HepG2 (cell line): ENCODE measurements around the gene NFKBIA. TPM values are rescaled to one million over a fixed set of nuclear protein-coding genes. Genes with fewer than 3 reads are reported as not detected.

ENCODE experiments used
- KLF6 ChIP-seq: IDR thresholded peaks from 2 replicates; pipeline ENCODE4 v1.8.0; 2016; ENCODE audit warnings: missing biosample characterization, missing genetic modification reagents
- MAFK ChIP-seq, 2 experiments: IDR thresholded peaks in 1 of 2; conservative IDR thresholded peaks in 1 of 2; 2 replicates each; pipeline ENCODE4 v1.6.1; 2011; ENCODE audit warnings: improper control_type of control experiment in 2 of 2, low read length in 2 of 2
- MEF2D ChIP-seq: sonication (generic); formaldehyde crosslinking; IDR thresholded peaks from 2 replicates; pipeline ENCODE4 v1.5.1; 2020; ENCODE audit warnings: mild to moderate bottlenecking, missing genetic modification reagents
- MLX ChIP-seq: IDR thresholded peaks from 2 replicates; pipeline ENCODE4 v1.6.1; 2016
- NFAT5 ChIP-seq: sonication (generic); formaldehyde crosslinking; IDR thresholded peaks from 2 replicates; pipeline ENCODE4 v1.4.0; 2020; ENCODE audit warnings: missing genetic modification reagents
- NKX3-1 ChIP-seq: sonication (generic); formaldehyde crosslinking; IDR thresholded peaks from 2 replicates; pipeline ENCODE4 v1.5.0; 2020; ENCODE audit warnings: missing genetic modification reagents
- PBX3 ChIP-seq: sonication (generic); formaldehyde crosslinking; IDR thresholded peaks from 2 replicates; pipeline ENCODE4 v1.8.1; 2023; ENCODE audit warnings: missing genetic modification reagents, inconsistent platforms, borderline replicate concordance
- PHF5A ChIP-seq: IDR thresholded peaks from one replicate; pipeline ENCODE4 v1.6.1; 2018; ENCODE audit warnings: low read depth, missing genetic modification reagents; ENCODE audit not compliant: unreplicated experiment
- PHF8 ChIP-seq: sonication (generic); formaldehyde crosslinking; IDR thresholded peaks from 2 replicates; pipeline ENCODE4 v1.5.0; 2020; ENCODE audit warnings: missing genetic modification reagents
- PLRG1 ChIP-seq: fragments of 450-650 bp; conservative IDR thresholded peaks from 2 replicates; pipeline ENCODE4 v1.6.1; 2016
- RAD51 ChIP-seq: fragments of 450-650 bp; IDR thresholded peaks from 2 replicates; pipeline ENCODE4 v1.6.1; 2016; ENCODE audit warnings: borderline replicate concordance
- RARA ChIP-seq: IDR thresholded peaks from 2 replicates; pipeline ENCODE4 v1.6.1; 2016; ENCODE audit warnings: missing genetic modification reagents, missing compliant biosample characterization
- SCMH1 ChIP-seq: sonication (generic); formaldehyde crosslinking; IDR thresholded peaks from 2 replicates; pipeline ENCODE4 v1.9.0; 2021; ENCODE audit warnings: missing genetic modification reagents, mild to moderate bottlenecking, borderline replicate concordance
- TOPORS ChIP-seq: sonication (generic); formaldehyde crosslinking; IDR thresholded peaks from 2 replicates; pipeline ENCODE4 v1.8.0; 2023; ENCODE audit warnings: mild to moderate bottlenecking, missing genetic modification reagents
- YY1 ChIP-seq: IDR thresholded peaks from 2 replicates; pipeline ENCODE4 v1.6.1; 2011; ENCODE audit warnings: low read length, low read depth, moderate library complexity, mild to moderate bottlenecking; ENCODE audit not compliant: insufficient read depth, insufficient replicate concordance
- ZNF234 ChIP-seq: sonication (generic); formaldehyde crosslinking; conservative IDR thresholded peaks from 2 replicates; pipeline ENCODE4 v1.5.1; 2020; ENCODE audit warnings: mild to moderate bottlenecking, missing genetic modification reagents
- polyA plus RNA-seq, 8 experiments: library from polyadenylated mRNA; depleted of rRNA in 3 of 8; stranded (reverse) in 7 of 8; unstranded in 1 of 8; fragments of >200 nt; fragmentation: Illumina TruSeq in 4 of 8; extraction: Trizol in 4 of 8; gene quantifications; 2 replicates each; pipeline versions ENCODE4 v1.2.1 to v1.2.3, GENCODE V29; 2011 to 2016; ENCODE audit warnings: low read depth in 4 of 8, missing spikeins in 1 of 8, mixed read lengths in 1 of 8; ENCODE audit not compliant: insufficient read depth in 1 of 8
- total RNA-seq, 5 experiments: library from RNA; depleted of rRNA; stranded (reverse); fragments of >200 nt; fragmentation: Illumina TruSeq; extraction: Trizol; gene quantifications; 2 replicates each; pipeline ENCODE4 v1.2.3, GENCODE V29; 2016; ENCODE audit warnings: low read depth in 1 of 5
- TF ChIP-seq, protein P1 (sequence below): sonication (generic); formaldehyde crosslinking; IDR thresholded peaks from 2 replicates; pipeline ENCODE4 v1.4.0; 2020; ENCODE audit warnings: missing genetic modification reagents
- TF ChIP-seq, protein P2 (sequence below): sonication (generic); formaldehyde crosslinking; IDR thresholded peaks from 2 replicates; pipeline ENCODE4 v1.4.0; 2020; ENCODE audit warnings: missing genetic modification reagents; ENCODE audit errors: not compliant biosample characterization
- TF ChIP-seq, protein P3 (sequence below): sonication (generic); formaldehyde crosslinking; IDR thresholded peaks from 2 replicates; pipeline ENCODE4 v1.4.0; 2020; ENCODE audit warnings: missing genetic modification reagents

Gene NFKBIA
- total and polyA plus RNA-seq, 2 of the 13 experiments (the other 11 are each of a cell fraction or from before 2014, with no cell fraction given) = 197 to 319 TPM

DNA sequence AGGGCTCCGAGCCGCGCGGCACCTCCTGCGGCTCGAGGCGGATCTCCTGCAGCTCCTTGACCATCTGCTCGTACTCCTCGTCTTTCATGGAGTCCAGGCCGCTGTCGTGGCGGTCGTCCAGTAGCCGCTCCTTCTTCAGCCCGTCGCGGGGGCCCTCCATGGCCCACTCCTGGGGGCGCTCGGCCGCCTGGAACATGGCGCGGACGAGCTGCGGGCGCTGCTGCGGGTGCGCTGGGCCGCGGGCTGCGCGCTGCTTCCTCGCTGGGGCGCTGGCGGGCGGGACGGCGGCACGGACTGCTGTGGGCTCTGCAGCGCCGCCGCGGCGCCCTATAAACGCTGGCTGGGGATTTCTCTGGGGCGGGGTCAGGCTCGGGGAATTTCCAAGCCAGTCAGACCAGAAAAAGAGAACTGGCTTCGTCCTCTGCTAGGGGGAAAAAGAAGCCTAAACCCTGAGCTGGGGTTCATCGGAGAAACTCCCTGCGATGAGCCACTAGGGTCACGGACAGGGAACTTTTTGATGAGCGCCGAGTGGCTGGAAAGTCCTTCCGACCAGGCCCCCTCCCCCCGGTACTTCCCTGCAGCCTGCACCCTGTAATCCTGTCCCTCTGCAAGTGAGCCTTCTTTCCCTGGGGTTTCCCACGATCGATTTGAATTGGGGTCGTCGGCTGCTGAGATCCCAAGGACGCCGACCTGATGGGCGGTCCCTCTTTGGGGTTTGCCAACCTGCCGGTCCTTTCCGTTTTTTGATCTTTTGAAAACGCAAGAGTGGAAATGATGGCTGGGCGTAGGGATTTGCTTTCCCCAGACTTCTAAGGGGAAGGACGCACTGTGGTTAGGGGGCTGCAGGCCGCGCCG lies at the start of gene NFKBIA (continued):
- TF ChIP-seq NFAT5 (CRISPR knock-in tag) (peak; percentile 95), MAFK (conservative IDR thresholded peaks at IDR 0.05 in 1 of 2, IDR thresholded peaks at IDR 0.05 in 1 of 2; ENCODE audit: low read length in 2 of 2) (no peak), NKX3-1 (CRISPR knock-in tag) (peak; percentile 93; the same call in 1 of the 2 replicates), PHF5A (CRISPR knock-in tag) (no peak), RARA (CRISPR knock-in tag) (peak; percentile 92), PLRG1 (no peak), PHF8 (peak; percentile 92), SCMH1 (CRISPR knock-in tag) (no peak), KLF6 (CRISPR knock-in tag) (peak; percentile 90), PBX3 (CRISPR knock-in tag) (peak; percentile 42), ZNF234 (CRISPR knock-in tag) (peak; percentile 92; the same call in 1 of the 2 replicates), YY1 (peak; percentile 93), MEF2D (peak; percentile 82), RAD51 (no peak), TOPORS (CRISPR knock-in tag) (peak; percentile 92; the same call in 1 of the 2 replicates), MLX (CRISPR knock-in tag) (peak; percentile 71; the same call in 1 of the 2 replicates)
- TF ChIP-seq, protein P1, sequence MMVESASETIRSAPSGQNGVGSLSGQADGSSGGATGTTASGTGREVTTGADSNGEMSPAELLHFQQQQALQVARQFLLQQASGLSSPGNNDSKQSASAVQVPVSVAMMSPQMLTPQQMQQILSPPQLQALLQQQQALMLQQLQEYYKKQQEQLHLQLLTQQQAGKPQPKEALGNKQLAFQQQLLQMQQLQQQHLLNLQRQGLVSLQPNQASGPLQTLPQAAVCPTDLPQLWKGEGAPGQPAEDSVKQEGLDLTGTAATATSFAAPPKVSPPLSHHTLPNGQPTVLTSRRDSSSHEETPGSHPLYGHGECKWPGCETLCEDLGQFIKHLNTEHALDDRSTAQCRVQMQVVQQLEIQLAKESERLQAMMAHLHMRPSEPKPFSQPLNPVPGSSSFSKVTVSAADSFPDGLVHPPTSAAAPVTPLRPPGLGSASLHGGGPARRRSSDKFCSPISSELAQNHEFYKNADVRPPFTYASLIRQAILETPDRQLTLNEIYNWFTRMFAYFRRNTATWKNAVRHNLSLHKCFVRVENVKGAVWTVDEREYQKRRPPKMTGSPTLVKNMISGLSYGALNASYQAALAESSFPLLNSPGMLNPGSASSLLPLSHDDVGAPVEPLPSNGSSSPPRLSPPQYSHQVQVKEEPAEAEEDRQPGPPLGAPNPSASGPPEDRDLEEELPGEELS = peak; percentile 88
- TF ChIP-seq, protein P2, sequence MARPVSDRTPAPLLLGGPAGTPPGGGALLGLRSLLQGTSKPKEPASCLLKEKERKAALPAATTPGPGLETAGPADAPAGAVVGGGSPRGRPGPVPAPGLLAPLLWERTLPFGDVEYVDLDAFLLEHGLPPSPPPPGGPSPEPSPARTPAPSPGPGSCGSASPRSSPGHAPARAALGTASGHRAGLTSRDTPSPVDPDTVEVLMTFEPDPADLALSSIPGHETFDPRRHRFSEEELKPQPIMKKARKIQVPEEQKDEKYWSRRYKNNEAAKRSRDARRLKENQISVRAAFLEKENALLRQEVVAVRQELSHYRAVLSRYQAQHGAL (CRISPR knock-in tag) = peak; percentile 91
- TF ChIP-seq, protein P3, sequence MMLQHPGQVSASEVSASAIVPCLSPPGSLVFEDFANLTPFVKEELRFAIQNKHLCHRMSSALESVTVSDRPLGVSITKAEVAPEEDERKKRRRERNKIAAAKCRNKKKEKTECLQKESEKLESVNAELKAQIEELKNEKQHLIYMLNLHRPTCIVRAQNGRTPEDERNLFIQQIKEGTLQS (CRISPR knock-in tag) = peak; percentile 72
